Naive B cell (primary cell): ENCODE measurements around the gene RPS6KC1. TPM values are rescaled to one million over a fixed set of nuclear protein-coding genes. Genes with fewer than 3 reads are reported as not detected.
"Not testable (repeated sequence)": the region's sequence is repeated elsewhere in the genome, so short reads cannot be mapped to it uniquely, and the experiment has no call there.

Experiments
- ATAC-seq, 2 donors: fragments of 150-1000 bp; cut with Tn5 transposase; 2 replicates each; pipeline ENCODE4 v1.10.0; 2021; ENCODE audit warnings: low read depth in 2 of 2, mild to moderate bottlenecking in 2 of 2, moderate library complexity in 2 of 2
- DNase-seq: peaks from one replicate; pipeline ENCODE4 v3.0.0; 2022
- H3K27ac Mint-ChIP-seq, 6 donors: one replicate each; pipeline ENCODE4 v1.8.0; 2020 to 2022; ENCODE audit warnings: mild to moderate bottlenecking in 6 of 6, mixed read lengths in 6 of 6, moderate library complexity in 5 of 6, inconsistent platforms in 2 of 6
- H3K27me3 Mint-ChIP-seq, 3 donors: one replicate each; pipeline ENCODE4 v1.8.0; 2021 to 2022; ENCODE audit warnings: mixed read lengths in 3 of 3, mild to moderate bottlenecking in 1 of 3
- H3K36me3 Mint-ChIP-seq, 2 donors: one replicate each; pipeline ENCODE4 v1.8.0; 2020 to 2022; ENCODE audit warnings: mixed read lengths in 2 of 2, inconsistent platforms in 1 of 2, mild to moderate bottlenecking in 1 of 2
- H3K4me1 Mint-ChIP-seq, 3 donors: one replicate each; pipeline ENCODE4 v1.8.0; 2020 to 2022; ENCODE audit warnings: mixed read lengths in 3 of 3, inconsistent platforms in 1 of 3, mild to moderate bottlenecking in 1 of 3, moderate library complexity in 1 of 3
- H3K4me3 Mint-ChIP-seq, 8 donors: one replicate each; pipeline ENCODE4 v1.8.0; 2020 to 2022; ENCODE audit warnings: mild to moderate bottlenecking in 8 of 8, mixed read lengths in 8 of 8, moderate library complexity in 8 of 8, inconsistent platforms in 2 of 8
- H3K9me3 Mint-ChIP-seq, 7 donors: one replicate each; pipeline ENCODE4 v1.8.0; 2020 to 2022; ENCODE audit warnings: mixed read lengths in 7 of 7, mild to moderate bottlenecking in 5 of 7, inconsistent platforms in 2 of 7, moderate library complexity in 1 of 7
- polyA plus RNA-seq, 6 donors: library from polyadenylated mRNA; unstranded; fragments of 300-500 nt; fragmentation: Illumina TruSeq; gene quantifications; one replicate each; pipeline ENCODE4 v1.2.3, GENCODE V29; 2021; ENCODE audit warnings: low read depth in 6 of 6

The RPS6KC1 gene
- polyA plus RNA-seq, 6 donors from 2014 or later, result 5.2 to 13.1 (median 7.5) TPM

DNA sequence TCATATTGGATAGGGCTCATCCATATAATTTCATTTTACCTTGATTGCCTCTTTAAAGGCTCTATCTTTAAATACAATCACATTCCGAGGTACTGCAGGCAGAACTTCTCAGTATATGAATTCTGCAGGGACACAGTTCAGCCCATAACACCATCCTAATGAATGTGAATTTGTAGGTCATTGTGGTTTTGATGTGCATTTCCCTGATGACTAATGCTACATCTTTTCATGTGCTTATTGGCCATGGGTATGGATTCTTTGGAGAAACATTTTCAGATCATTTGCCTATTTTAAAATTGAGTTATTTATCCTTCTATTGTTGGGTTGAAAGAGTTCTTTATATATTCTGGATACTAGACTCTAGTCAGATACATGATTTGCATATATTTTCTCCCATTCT lies 9.6 kb upstream of the RPS6KC1 start:
- Mint-ChIP-seq H3K27ac (no peak overlapping the region), H3K4me3 (no peak overlapping the region), H3K9me3 (no peaks in the 10 kb centered on the region), H3K4me1 (no peaks in the 10 kb centered on the region), H3K36me3 (no peaks in the 10 kb centered on the region), H3K27me3 (peaks cover 15 to 34% (median 20%) of the 10 kb centered on the region in 3 donors)
- DNase-seq (no peak), ATAC-seq (no peak)

GRCh38 chr1:213045321-213046226 lies 5.5 kb upstream of the RPS6KC1 start:
- H3K27ac Mint-ChIP-seq, result peak overlapping the region in 1 of 6 donors; percentile 58
- not testable (repeated sequence) for H3K4me3 Mint-ChIP-seq, ATAC-seq, DNase-seq, H3K9me3 Mint-ChIP-seq, H3K4me1 Mint-ChIP-seq
- H3K27me3 Mint-ChIP-seq, result peaks cover 35 to 44% (median 42%) of the 10 kb centered on the region in 3 donors
- peaks cover 11 to 31% of the 10 kb centered on the region in 2 donors for H3K36me3 Mint-ChIP-seq

DNA sequence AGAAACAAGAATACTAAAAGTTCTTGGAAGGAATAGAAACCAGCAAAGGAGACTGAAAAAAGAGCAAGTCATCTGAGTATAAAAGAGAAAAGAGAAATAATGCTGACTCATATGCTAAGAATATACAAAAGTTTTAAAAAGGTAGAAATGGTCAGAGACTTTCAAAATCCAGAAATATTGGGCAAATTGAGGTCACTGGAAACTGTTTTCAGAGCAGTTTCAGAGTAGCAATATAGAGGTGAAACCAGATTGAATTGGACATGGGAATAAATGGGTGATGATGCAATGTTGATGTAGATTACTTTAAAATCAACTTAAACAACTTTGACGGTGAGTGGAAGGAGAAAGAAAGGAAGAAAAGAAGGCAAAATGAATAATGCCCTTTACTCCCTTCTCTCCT lies 1.8 kb upstream of the RPS6KC1 start:
- peaks cover 26 to 40% (median 36%) of the 10 kb centered on the region in 3 donors for H3K27me3 Mint-ChIP-seq
- peaks cover 20 to 28% (median 23%) of the 10 kb centered on the region in 3 donors for H3K4me1 Mint-ChIP-seq
- DNase-seq, result no peak
- ATAC-seq, result no peak
- peaks cover 11 to 34% of the 10 kb centered on the region in 2 donors for H3K36me3 Mint-ChIP-seq
- H3K4me3 Mint-ChIP-seq, result peak overlapping the region in 4 of 8 donors; percentile 2 to 86 (median 15)
- peaks cover 0 to 8% (median 4%) of the 10 kb centered on the region in 7 donors for H3K9me3 Mint-ChIP-seq
- no peak overlapping the region for H3K27ac Mint-ChIP-seq

DNA sequence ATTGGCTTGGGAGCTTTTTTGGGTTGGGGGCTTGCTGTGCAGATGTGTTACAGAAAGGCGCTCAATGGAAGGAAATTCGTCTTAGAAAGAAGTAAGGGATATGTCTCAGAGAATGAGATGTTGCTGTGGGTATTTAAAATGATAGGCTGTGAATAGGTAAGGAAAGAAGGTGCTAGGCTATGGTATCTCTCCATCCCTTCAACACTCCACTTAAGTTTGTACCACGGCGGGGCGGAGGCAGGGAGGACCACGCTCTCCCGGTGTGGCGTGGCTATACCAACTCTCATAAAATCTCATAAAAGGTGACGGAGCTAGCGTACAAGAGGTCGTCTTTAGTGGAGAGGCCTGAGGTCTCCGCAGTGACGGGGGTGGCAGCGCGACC lies 305 bp upstream of the RPS6KC1 start:
- Mint-ChIP-seq H3K9me3 (peaks cover 0 to 8% (median 4%) of the 10 kb centered on the region in 7 donors), H3K27me3 (peaks cover 23 to 36% (median 30%) of the 10 kb centered on the region in 3 donors), H3K4me3 (peak overlapping the region; percentile 86 to 98 (median 94)), H3K36me3 (peaks cover 11 to 34% of the 10 kb centered on the region in 2 donors), H3K27ac (peak overlapping the region; percentile 76 to 96 (median 94)), H3K4me1 (peaks cover 23 to 28% (median 25%) of the 10 kb centered on the region in 3 donors)
- ATAC-seq (peak; percentile 24), DNase-seq (no peak)

DNA sequence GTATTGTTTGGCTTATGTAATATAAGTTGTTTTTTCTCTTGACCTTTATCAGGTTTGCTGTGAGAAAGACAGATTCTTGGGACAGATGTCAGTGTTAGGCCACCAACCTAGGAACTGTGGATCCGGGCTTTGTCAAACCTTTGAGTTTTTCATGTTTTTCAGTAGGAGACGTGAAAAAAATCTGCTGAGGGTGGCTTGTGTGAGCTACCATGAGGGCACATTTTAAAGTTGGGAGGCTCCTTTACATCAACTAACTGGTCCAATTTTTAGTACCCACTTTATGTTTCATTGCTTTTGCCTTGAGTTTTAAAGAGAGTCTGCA lies 801 bp downstream of the RPS6KC1 start:
- no peak for ATAC-seq
- Mint-ChIP-seq H3K27me3 (peaks cover 19 to 27% (median 25%) of the 10 kb centered on the region in 3 donors), H3K4me3 (peak overlapping the region; percentile 86 to 98 (median 94)), H3K9me3 (peaks cover 0 to 8% (median 4%) of the 10 kb centered on the region in 7 donors), H3K36me3 (peaks cover 11 to 34% of the 10 kb centered on the region in 2 donors), H3K4me1 (peaks cover 23 to 30% (median 28%) of the 10 kb centered on the region in 3 donors), H3K27ac (peak overlapping the region in 2 of 6 donors; percentile 92 to 95)
- DNase-seq, result no peak

GRCh38 chr1:213053455-213053854 lies 2.4 kb downstream of the RPS6KC1 start:
- peak overlapping the region in 2 of 8 donors; percentile 13 to 80 for H3K4me3 Mint-ChIP-seq
- DNase-seq (no peak), ATAC-seq (no peak)
- peaks cover 23 to 31% (median 28%) of the 10 kb centered on the region in 3 donors for H3K4me1 Mint-ChIP-seq
- H3K27me3 Mint-ChIP-seq, result peaks cover 9 to 12% (median 11%) of the 10 kb centered on the region in 3 donors
- peaks cover 5 to 21% of the 10 kb centered on the region in 2 donors for H3K36me3 Mint-ChIP-seq
- peaks cover 0 to 8% (median 4%) of the 10 kb centered on the region in 7 donors for H3K9me3 Mint-ChIP-seq
- H3K27ac Mint-ChIP-seq, result no peak overlapping the region

- Mint-ChIP-seq H3K36me3 (peaks cover 5 to 15% of the 10 kb centered on the region in 2 donors), H3K27ac (no peak overlapping the region), H3K9me3 (peaks cover 0 to 6% (median 3%) of the 10 kb centered on the region in 7 donors), H3K4me3 (no peak overlapping the region), H3K27me3 (peaks cover 4 to 5% (median 4%) of the 10 kb centered on the region in 3 donors), H3K4me1 (peaks cover 23 to 31% (median 29%) of the 10 kb centered on the region in 3 donors)
- ATAC-seq (no peak), DNase-seq (no peak)
These were observed 3.1 kb downstream of the RPS6KC1 start for GRCh38 chr1:213054142-213054541.

- H3K4me3 Mint-ChIP-seq, result peak overlapping the region in 1 of 8 donors; percentile 4
- no peak overlapping the region for H3K27ac Mint-ChIP-seq
- no peaks in the 10 kb centered on the region for H3K27me3 Mint-ChIP-seq
- peaks cover 5 to 9% of the 10 kb centered on the region in 2 donors for H3K36me3 Mint-ChIP-seq
- peaks cover 0 to 6% (median 1%) of the 10 kb centered on the region in 7 donors for H3K9me3 Mint-ChIP-seq
- DNase-seq, result no peak
- peaks cover 21 to 33% (median 30%) of the 10 kb centered on the region in 3 donors for H3K4me1 Mint-ChIP-seq
- ATAC-seq, result no peak
These were observed 3.9 kb downstream of the RPS6KC1 start for GRCh38 chr1:213054733-213055591.

- DNase-seq (no peak), ATAC-seq (no peak)
- Mint-ChIP-seq H3K36me3 (peaks cover 0 to 1% of the 10 kb centered on the region in 2 donors), H3K9me3 (peaks cover 0 to 2% (median 0%) of the 10 kb centered on the region in 7 donors), H3K27ac (no peak overlapping the region), H3K4me3 (no peak overlapping the region), H3K4me1 (peaks cover 13 to 27% (median 22%) of the 10 kb centered on the region in 3 donors), H3K27me3 (no peaks in the 10 kb centered on the region)
These were observed 4.7 kb downstream of the RPS6KC1 start for GRCh38 chr1:213055767-213056166.

GRCh38 chr1:213057264-213058059 lies 6.4 kb downstream of the RPS6KC1 start:
- H3K4me1 Mint-ChIP-seq, result peaks cover 10 to 22% (median 12%) of the 10 kb centered on the region in 3 donors
- peaks cover 0 to 2% (median 0%) of the 10 kb centered on the region in 7 donors for H3K9me3 Mint-ChIP-seq
- H3K4me3 Mint-ChIP-seq, result no peak overlapping the region
- no peaks in the 10 kb centered on the region for H3K36me3 Mint-ChIP-seq
- DNase-seq (no peak), ATAC-seq (no peak)
- H3K27me3 Mint-ChIP-seq, result no peaks in the 10 kb centered on the region
- H3K27ac Mint-ChIP-seq, result peak overlapping the region in 1 of 6 donors; percentile 22

- Mint-ChIP-seq H3K36me3 (no peaks in the 10 kb centered on the region), H3K4me3 (no peak overlapping the region), H3K27ac (no peak overlapping the region), H3K9me3 (peaks cover 0 to 2% (median 0%) of the 10 kb centered on the region in 7 donors), H3K4me1 (peaks cover 8 to 23% (median 9%) of the 10 kb centered on the region in 3 donors), H3K27me3 (no peaks in the 10 kb centered on the region)
- ATAC-seq, result no peak
- DNase-seq, result no peak
These were observed 9.8 kb downstream of the RPS6KC1 start for GRCh38 chr1:213060836-213061235.

- ATAC-seq, result no peak
These were observed 10.2 kb downstream of the RPS6KC1 start for GRCh38 chr1:213061263-213061662.

More at GRCh38 chr1:213061263-213061662, 10.2 kb downstream of the RPS6KC1 start:
- Mint-ChIP-seq H3K4me3 (no peak overlapping the region), H3K27ac (no peak overlapping the region), H3K4me1 (peaks cover 11 to 27% (median 12%) of the 10 kb centered on the region in 3 donors), H3K9me3 (peaks cover 0 to 2% (median 0%) of the 10 kb centered on the region in 7 donors), H3K27me3 (no peaks in the 10 kb centered on the region), H3K36me3 (no peaks in the 10 kb centered on the region)
- DNase-seq, result no peak
